K562 (cell line): ENCODE measurements around the gene MAD1L1.
"Not testable (repeated sequence)": the region's sequence is repeated elsewhere in the genome, so short reads cannot be mapped to it uniquely, and the experiment has no call there.

Experiments
- BCLAF1 ChIP-seq, 2 experiments: fragments of 450-650 bp in 1 of 2; IDR thresholded peaks; 2 replicates each; pipeline ENCODE4 v1.6.1; 2011 to 2017; ENCODE audit warnings: low read depth in 2 of 2, antibody characterized with exemption in 1 of 2, borderline replicate concordance in 1 of 2, low read length in 1 of 2, mild to moderate bottlenecking in 1 of 2, mixed read lengths in 1 of 2; ENCODE audit not compliant: control insufficient read depth in 1 of 2
- CBX3 ChIP-seq, 2 experiments: IDR thresholded peaks; 1 replicate in 1 of 2; 2 replicates in 1 of 2; pipeline ENCODE4 v1.6.1; 2012; ENCODE audit warnings: inconsistent platforms in 2 of 2, low read length in 2 of 2, borderline replicate concordance in 1 of 2, control low read depth in 1 of 2
- NFIC ChIP-seq: fragments of 450-650 bp; IDR thresholded peaks from 2 replicates; pipeline ENCODE4 v1.6.1; 2017; ENCODE audit warnings: mild to moderate bottlenecking, inconsistent platforms
- RNF219 ChIP-seq: fragments of 250-450 bp; sonication (Bioruptor Pico); IDR thresholded peaks from 2 replicates; pipeline ENCODE4 v1.5.0; 2022; ENCODE audit warnings: mild to moderate bottlenecking
- SMAD1 ChIP-seq: fragments of 150-350 bp; IDR thresholded peaks from 2 replicates; pipeline ENCODE4 v1.6.1; 2014; ENCODE audit warnings: low read length, low read depth; ENCODE audit not compliant: partially characterized antibody
- SMAD2 ChIP-seq: fragments of 150-350 bp; IDR thresholded peaks from 2 replicates; pipeline ENCODE4 v1.6.1; 2014; ENCODE audit warnings: low read depth, mild to moderate bottlenecking, low read length
- ZBTB33 ChIP-seq: sonication (generic); formaldehyde crosslinking; IDR thresholded peaks from 2 replicates; pipeline ENCODE4 v1.8.1; 2023; ENCODE audit warnings: mild to moderate bottlenecking, missing genetic modification reagents
- ZHX1 ChIP-seq: fragments of 150-350 bp; conservative IDR thresholded peaks from 2 replicates; pipeline ENCODE4 v1.6.1; 2014; ENCODE audit warnings: low read length

- TF ChIP-seq ZBTB33 (CRISPR knock-in tag); CBX3 (IDR thresholded peaks at IDR 0.05; ENCODE audit: borderline replicate concordance in 1 of 2, low read length in 2 of 2); RNF219 (CRISPR knock-in tag); NFIC; SMAD2; ZHX1; SMAD1; BCLAF1 (IDR thresholded peaks at IDR 0.05; ENCODE audit: borderline replicate concordance in 1 of 2, control insufficient read depth in 1 of 2, low read depth in 2 of 2, low read length in 1 of 2): not testable (repeated sequence)
Measured at GRCh38 chr7:1825647-1825896, 407.2 kb downstream of the MAD1L1 start.
